SKM-1 treated with dmso at 0.1 percent for 144 hours (cell line): ENCODE data around the gene CHPF.

Source experiments
- DNase-seq: peaks from one replicate; lab custom pipeline; 2025; ENCODE audit not compliant: unreplicated experiment; lab: John Stamatoyannopoulos, UW

The CHPF gene

GRCh38 chr2:219498280-219499057 is 45.1 kb downstream of the CHPF start, which contains the start of gene GMPPA:
Gene GMPPA, plus strand, starts transcription at chr2:219498891. Its CDS starts 1,085 bp downstream, at chr2:219499976.
- DNase-seq, result peak; percentile 97

GRCh38 chr2:219497495-219498279 is 45.9 kb downstream of the CHPF start:
- DNase-seq, result peak; percentile 49

- no peak for DNase-seq
Observed at GRCh38 chr2:219496825-219497494, 46.6 kb downstream of the CHPF start.

- no peak for DNase-seq
Observed at GRCh38 chr2:219496247-219496824, 47.3 kb downstream of the CHPF start.

- DNase-seq, result peak; percentile 75
Observed at GRCh38 chr2:219495531-219496122, 48.0 kb downstream of the CHPF start.

- no peak for DNase-seq
Observed at GRCh38 chr2:219494952-219495530, 48.6 kb downstream of the CHPF start.

- DNase-seq, result no peak
Observed at GRCh38 chr2:219493086-219493485, 50.5 kb downstream of the CHPF start.

GRCh38 chr2:219492575-219492974 is 51.0 kb downstream of the CHPF start:
- DNase-seq, result no peak

GRCh38 chr2:219491278-219491963 is 52.2 kb downstream of the CHPF start:
- DNase-seq, result no peak

- no peak for DNase-seq
Observed at GRCh38 chr2:219490600-219491130, 52.9 kb downstream of the CHPF start.

- no peak for DNase-seq
Observed at GRCh38 chr2:219490186-219490585, 53.4 kb downstream of the CHPF start.

GRCh38 chr2:219489315-219489714 is 54.3 kb downstream of the CHPF start:
- no peak for DNase-seq
